H9 (cell line): ENCODE results near the gene PID1. TPM values are rescaled to one million over a fixed set of nuclear protein-coding genes. Genes with fewer than 3 reads are reported as not detected.

Source experiments
- DNase-seq: peaks from one replicate; pipeline ENCODE4 v3.0.0-alpha.2; 2017
- H2AFZ ChIP-seq: one replicate; pipeline ENCODE4 v1.6.1; 2013; ENCODE audit warnings: mild to moderate bottlenecking, low read length, control low read depth, moderate library complexity
- H2AK5ac ChIP-seq: 2 replicates; pipeline ENCODE4 v1.6.1; 2013; ENCODE audit warnings: low read length, control low read depth, mixed read lengths; ENCODE audit not compliant: insufficient read length
- H2BK120ac ChIP-seq: one replicate; pipeline ENCODE4 v1.6.1; 2013; ENCODE audit warnings: low read depth, mild to moderate bottlenecking, low read length, control low read depth, inconsistent platforms; ENCODE audit not compliant: poor library complexity, severe bottlenecking
- H2BK12ac ChIP-seq: 2 replicates; pipeline ENCODE4 v1.6.1; 2013; ENCODE audit warnings: low read length, control low read depth, mixed read lengths, low read depth; ENCODE audit not compliant: insufficient read length
- H2BK15ac ChIP-seq: 2 replicates; pipeline ENCODE4 v1.6.1; 2013; ENCODE audit warnings: low read depth, low read length, control low read depth
- H2BK20ac ChIP-seq: one replicate; pipeline ENCODE4 v1.6.1; 2013; ENCODE audit warnings: low read depth, mild to moderate bottlenecking, low read length, control low read depth, inconsistent platforms; ENCODE audit not compliant: poor library complexity, severe bottlenecking
- H2BK5ac ChIP-seq: 2 replicates; pipeline ENCODE4 v1.6.1; 2013; ENCODE audit warnings: low read length, control low read depth, mixed read lengths; ENCODE audit not compliant: insufficient read length
- H3K14ac ChIP-seq: 2 replicates; pipeline ENCODE4 v1.6.1; 2013; ENCODE audit warnings: low read length, control low read depth; ENCODE audit not compliant: insufficient read depth
- H3K18ac ChIP-seq: 2 replicates; pipeline ENCODE4 v1.6.1; 2013; ENCODE audit warnings: low read depth, mild to moderate bottlenecking, mixed read lengths, low read length, control low read depth; ENCODE audit not compliant: insufficient read length
- H3K23ac ChIP-seq: 2 replicates; pipeline ENCODE4 v1.6.1; 2013; ENCODE audit warnings: low read length, control low read depth, mixed read lengths, low read depth; ENCODE audit not compliant: insufficient read length
- H3K23me2 ChIP-seq: 2 replicates; pipeline ENCODE4 v1.6.1; 2013; ENCODE audit warnings: low read depth, mild to moderate bottlenecking, mixed read lengths, low read length, control low read depth; ENCODE audit not compliant: insufficient read length, poor library complexity, severe bottlenecking
- H3K27ac ChIP-seq: 2 replicates; pipeline ENCODE4 v1.5.1; 2013; ENCODE audit warnings: low read length, control low read depth, mixed read lengths, low read depth; ENCODE audit not compliant: insufficient read length
- H3K27me3 ChIP-seq: 2 replicates; pipeline ENCODE4 v1.6.1; 2013; ENCODE audit warnings: low read length, control low read depth, inconsistent platforms; ENCODE audit not compliant: insufficient read depth
- H3K4ac ChIP-seq: 2 replicates; pipeline ENCODE4 v1.6.1; 2013; ENCODE audit warnings: low read depth, mild to moderate bottlenecking, control low read depth, inconsistent platforms, low read length, moderate library complexity
- H3K4me1 ChIP-seq: 2 replicates; pipeline ENCODE4 v1.6.1; 2013; ENCODE audit warnings: low read length, control low read depth, inconsistent platforms; ENCODE audit not compliant: insufficient read depth
- H3K4me2 ChIP-seq: 2 replicates; pipeline ENCODE4 v1.6.1; 2013; ENCODE audit warnings: low read length, control low read depth, mixed read lengths; ENCODE audit not compliant: insufficient read length, insufficient read depth
- H3K56ac ChIP-seq: 2 replicates; pipeline ENCODE4 v1.6.1; 2013; ENCODE audit warnings: low read depth, mild to moderate bottlenecking, mixed read lengths, low read length, control low read depth; ENCODE audit not compliant: insufficient read length
- H3K79me1 ChIP-seq: 2 replicates; pipeline ENCODE4 v1.6.1; 2013; ENCODE audit warnings: low read depth, mild to moderate bottlenecking, moderate library complexity, low read length, control low read depth, inconsistent platforms; ENCODE audit not compliant: insufficient read depth, poor library complexity, severe bottlenecking
- H3K79me2 ChIP-seq: 2 replicates; pipeline ENCODE4 v1.6.1; 2013; ENCODE audit warnings: low read length, control low read depth, inconsistent platforms; ENCODE audit not compliant: insufficient read depth
- H3K9ac ChIP-seq: 2 replicates; pipeline ENCODE4 v1.6.1; 2013; ENCODE audit warnings: low read length, control low read depth, mixed read lengths; ENCODE audit not compliant: insufficient read length; ENCODE audit errors: extremely low read depth
- H3K9me3 ChIP-seq: one replicate; pipeline ENCODE4 v1.6.1; 2013; ENCODE audit warnings: low read depth, low read length, inconsistent platforms; ENCODE audit not compliant: control insufficient read depth
- H3T11ph ChIP-seq: one replicate; pipeline ENCODE4 v1.6.1; 2013; ENCODE audit warnings: mild to moderate bottlenecking, low read length, control low read depth, inconsistent platforms
- H4K20me1 ChIP-seq: one replicate; pipeline ENCODE4 v1.6.1; 2013; ENCODE audit not compliant: control insufficient read depth, insufficient read length, insufficient read depth
- H4K5ac ChIP-seq: 2 replicates; pipeline ENCODE4 v1.6.1; 2013; ENCODE audit warnings: low read depth, mild to moderate bottlenecking, mixed read lengths, low read length, control low read depth; ENCODE audit not compliant: insufficient read length
- H4K8ac ChIP-seq: replicated peaks from 2 replicates; pipeline ENCODE4 v1.6.1; 2013; ENCODE audit warnings: low read length, control low read depth, mixed read lengths, low read depth; ENCODE audit not compliant: insufficient read length
- H4K91ac ChIP-seq: 2 replicates; pipeline ENCODE4 v1.6.1; 2013; ENCODE audit warnings: low read depth, mild to moderate bottlenecking, moderate library complexity, mixed read lengths, low read length, control low read depth; ENCODE audit not compliant: insufficient read length
- H3K27ac Mint-ChIP-seq, 3 experiments: 2 replicates in 2 of 3; 3 replicates in 1 of 3; pipeline ENCODE4 v1.8.0; 2020 to 2021; ENCODE audit warnings: mixed read lengths in 3 of 3, mild to moderate bottlenecking in 1 of 3, moderate library complexity in 1 of 3
- H3K27me3 Mint-ChIP-seq: 2 replicates; pipeline ENCODE4 v1.8.0; 2021; ENCODE audit warnings: low read depth, mild to moderate bottlenecking, moderate library complexity, mixed read lengths
- H3K36me3 Mint-ChIP-seq, 3 experiments: 2 replicates in 2 of 3; 3 replicates in 1 of 3; pipeline ENCODE4 v1.8.0; 2020 to 2021; ENCODE audit warnings: low read depth in 3 of 3, mixed read lengths in 3 of 3; ENCODE audit not compliant: insufficient read depth in 1 of 3
- H3K4me1 Mint-ChIP-seq, 2 experiments: 2 replicates each; pipeline ENCODE4 v1.8.0; 2020; ENCODE audit warnings: mixed read lengths in 2 of 2
- H3K4me3 Mint-ChIP-seq, 2 experiments: 2 replicates in 1 of 2; 3 replicates in 1 of 2; pipeline ENCODE4 v1.8.0; 2020 to 2021; ENCODE audit warnings: mild to moderate bottlenecking in 2 of 2, mixed read lengths in 2 of 2, moderate library complexity in 1 of 2
- H3K9me3 Mint-ChIP-seq, 2 experiments: 2 replicates in 1 of 2; 3 replicates in 1 of 2; pipeline ENCODE4 v1.8.0; 2020; ENCODE audit warnings: mild to moderate bottlenecking in 2 of 2, mixed read lengths in 2 of 2, moderate library complexity in 1 of 2
- WGBS: extraction: QIAGEN DNeasy Blood & Tissue Kit; methylation state at CpG from one replicate; pipeline ENCODE4 v1.1.7; 2013; ENCODE audit warnings: missing lambda C conversion rate, low lambda C conversion rate, mixed read lengths; ENCODE audit not compliant: insufficient read length; ENCODE audit errors: extremely low coverage; 5-methylcytosine and 5-hydroxymethylcytosine counted together
- total RNA-seq: library from RNA; stranded (reverse); gene quantifications from 2 replicates; pipeline ENCODE4 v1.2.1, GENCODE V29; 2021
- TF ChIP-seq, protein P1 (sequence below): fragments of 200-600 bp; sonication (generic); conservative IDR thresholded peaks from 3 replicates; pipeline ENCODE4 v1.8.0; 2021; ENCODE audit warnings: antibody characterized with exemption, mild to moderate bottlenecking

PID1 gene
- total RNA-seq, 1 experiment from 2014 or later: 1.4 TPM

DNA sequence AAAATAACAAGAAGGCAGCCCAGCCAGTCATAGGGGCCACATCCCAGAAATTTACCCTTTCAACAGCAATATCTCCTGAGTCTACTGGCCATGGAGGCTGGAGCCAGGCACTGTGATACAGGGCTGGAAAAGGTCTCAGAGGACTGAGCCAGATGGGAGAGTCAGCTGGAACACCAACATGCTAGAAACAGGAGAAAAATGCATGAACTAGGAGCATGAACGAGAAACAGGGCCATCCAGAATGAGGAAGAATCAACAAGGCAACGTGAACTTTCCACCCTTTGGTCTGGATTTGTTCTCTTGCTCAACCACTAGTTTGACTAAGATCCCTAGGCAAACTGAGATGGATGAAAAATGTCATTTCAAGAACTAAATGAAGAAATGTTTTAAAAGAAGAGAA, 13.1 kb downstream of the PID1 start:
- peaks cover under 1 to 2% of the 10 kb centered on the region in 2 experiments; a peak in 1 of 4 replicates for H3K4me1 Mint-ChIP-seq
- Histone ChIP-seq H4K8ac (no peak overlapping the region), H3K56ac (no peak overlapping the region), H3K9ac (no peak overlapping the region), H3K4ac (no peak overlapping the region), H2AFZ (no peak overlapping the region), H3K14ac (no peak overlapping the region), H3K23ac (no peak overlapping the region), H3K23me2 (no peaks in the 10 kb centered on the region), H2BK120ac (no peak overlapping the region), H3K27me3 (no peaks in the 10 kb centered on the region), H2BK12ac (no peak overlapping the region), H3T11ph (no peak overlapping the region), H3K9me3 (no peaks in the 10 kb centered on the region), H4K5ac (no peak overlapping the region), H2BK20ac (no peak overlapping the region), H4K20me1 (no peaks in the 10 kb centered on the region), H3K79me1 (no peaks in the 10 kb centered on the region), H2AK5ac (no peak overlapping the region), H3K79me2 (no peaks in the 10 kb centered on the region), H3K18ac (no peak overlapping the region), H3K27ac (no peak overlapping the region), H3K4me2 (no peak overlapping the region), H4K91ac (no peak overlapping the region), H2BK15ac (no peak overlapping the region), H2BK5ac (no peak overlapping the region), H3K4me1 (no peaks in the 10 kb centered on the region)
- H3K27me3 Mint-ChIP-seq: no peaks in the 10 kb centered on the region
- no peak overlapping the region for H3K4me3 Mint-ChIP-seq
- DNase-seq: no peak
- H3K36me3 Mint-ChIP-seq: no peaks in the 10 kb centered on the region
- no peak overlapping the region; a peak in 1 of 7 replicates for H3K27ac Mint-ChIP-seq
- no peaks in the 10 kb centered on the region; a peak in 2 of 5 replicates for H3K9me3 Mint-ChIP-seq
- WGBS: no CpG with 5 or more reads among the region's 2 CpGs
- TF ChIP-seq, protein P1, sequence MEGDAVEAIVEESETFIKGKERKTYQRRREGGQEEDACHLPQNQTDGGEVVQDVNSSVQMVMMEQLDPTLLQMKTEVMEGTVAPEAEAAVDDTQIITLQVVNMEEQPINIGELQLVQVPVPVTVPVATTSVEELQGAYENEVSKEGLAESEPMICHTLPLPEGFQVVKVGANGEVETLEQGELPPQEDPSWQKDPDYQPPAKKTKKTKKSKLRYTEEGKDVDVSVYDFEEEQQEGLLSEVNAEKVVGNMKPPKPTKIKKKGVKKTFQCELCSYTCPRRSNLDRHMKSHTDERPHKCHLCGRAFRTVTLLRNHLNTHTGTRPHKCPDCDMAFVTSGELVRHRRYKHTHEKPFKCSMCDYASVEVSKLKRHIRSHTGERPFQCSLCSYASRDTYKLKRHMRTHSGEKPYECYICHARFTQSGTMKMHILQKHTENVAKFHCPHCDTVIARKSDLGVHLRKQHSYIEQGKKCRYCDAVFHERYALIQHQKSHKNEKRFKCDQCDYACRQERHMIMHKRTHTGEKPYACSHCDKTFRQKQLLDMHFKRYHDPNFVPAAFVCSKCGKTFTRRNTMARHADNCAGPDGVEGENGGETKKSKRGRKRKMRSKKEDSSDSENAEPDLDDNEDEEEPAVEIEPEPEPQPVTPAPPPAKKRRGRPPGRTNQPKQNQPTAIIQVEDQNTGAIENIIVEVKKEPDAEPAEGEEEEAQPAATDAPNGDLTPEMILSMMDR: no peak
